SK-N-SH treated with all-trans-retinoic acid at 6 μM for 48 hours (cell line): ENCODE measurements around the gene CH25H.

Experiments
- ATAC-seq: fragments of 200-7000 bp; cut with Tn5 transposase; 3 replicates; pipeline ENCODE4 v1.9.1; 2020; ENCODE audit warnings: mild to moderate bottlenecking, moderate library complexity
- ARNTL ChIP-seq: fragments of 450-650 bp; formaldehyde crosslinking; IDR thresholded peaks from 2 replicates; pipeline ENCODE4 v1.5.0; 2020; ENCODE audit warnings: low read depth, mild to moderate bottlenecking, moderate library complexity, borderline replicate concordance
- CSDC2 ChIP-seq: fragments of 250-450 bp; sonication (Bioruptor Pico); IDR thresholded peaks from 2 replicates; pipeline ENCODE4 v1.5.0; 2020; ENCODE audit warnings: mild to moderate bottlenecking, moderate library complexity
- ESRRG ChIP-seq: fragments of 250-450 bp; sonication (Bioruptor Pico); IDR thresholded peaks from 2 replicates; pipeline ENCODE4 v1.6.1; 2021; ENCODE audit warnings: mild to moderate bottlenecking
- GLIS3 ChIP-seq: fragments of 250-450 bp; sonication (Bioruptor Pico); IDR thresholded peaks from 2 replicates; pipeline ENCODE4 v1.5.0; 2020; ENCODE audit warnings: mild to moderate bottlenecking, moderate library complexity
- ISL1 ChIP-seq: fragments of 250-450 bp; sonication (Bioruptor Pico); IDR thresholded peaks from 2 replicates; pipeline ENCODE4 v2.1.2; 2022; ENCODE audit warnings: mild to moderate bottlenecking, moderate library complexity
- OSR1 ChIP-seq: fragments of 250-450 bp; sonication (Bioruptor Pico); IDR thresholded peaks from 2 replicates; pipeline ENCODE4 v1.8.0; 2022; ENCODE audit warnings: moderate library complexity, mild to moderate bottlenecking, inconsistent platforms
- PATZ1 ChIP-seq: fragments of 250-450 bp; sonication (Bioruptor Pico); IDR thresholded peaks from 2 replicates; pipeline ENCODE4 v1.8.0; 2020; ENCODE audit warnings: mild to moderate bottlenecking, moderate library complexity, borderline replicate concordance
- POU6F1 ChIP-seq: fragments of 250-450 bp; sonication (Bioruptor Pico); IDR thresholded peaks from 2 replicates; pipeline ENCODE4 v1.8.0; 2021; ENCODE audit warnings: low read depth, mild to moderate bottlenecking, moderate library complexity, borderline replicate concordance
- RARB ChIP-seq: fragments of 250-450 bp; sonication (Bioruptor Pico); IDR thresholded peaks from 2 replicates; pipeline ENCODE4 v1.8.0; 2021; ENCODE audit warnings: mild to moderate bottlenecking, moderate library complexity
- SNAI2 ChIP-seq: fragments of 250-450 bp; sonication (Bioruptor Pico); IDR thresholded peaks from 2 replicates; pipeline ENCODE4 v1.5.0; 2020; ENCODE audit warnings: mild to moderate bottlenecking, moderate library complexity
- TCF4 ChIP-seq: fragments of 250-450 bp; sonication (Bioruptor Pico); IDR thresholded peaks from 2 replicates; pipeline ENCODE4 v1.8.0; 2021; ENCODE audit warnings: mild to moderate bottlenecking, moderate library complexity, borderline replicate concordance
- TOX ChIP-seq: fragments of 250-450 bp; sonication (Bioruptor Pico); IDR thresholded peaks from 2 replicates; pipeline ENCODE4 v1.8.0; 2021; ENCODE audit warnings: mild to moderate bottlenecking, moderate library complexity, borderline replicate concordance
- ZC3H10 ChIP-seq: fragments of 250-450 bp; sonication (Bioruptor Pico); IDR thresholded peaks from 2 replicates; pipeline ENCODE4 v1.5.1; 2021; ENCODE audit warnings: mild to moderate bottlenecking, moderate library complexity
- ZNF565 ChIP-seq: fragments of 450-650 bp; formaldehyde crosslinking; conservative IDR thresholded peaks from 2 replicates; pipeline ENCODE4 v1.5.0; 2020; ENCODE audit warnings: low read depth, mild to moderate bottlenecking, moderate library complexity
- ZNF70 ChIP-seq: fragments of 450-650 bp; formaldehyde crosslinking; IDR thresholded peaks from 2 replicates; pipeline ENCODE4 v1.5.0; 2020; ENCODE audit warnings: mild to moderate bottlenecking, moderate library complexity
- ZNF8 ChIP-seq: fragments of 450-650 bp; formaldehyde crosslinking; IDR thresholded peaks from 2 replicates; pipeline ENCODE4 v1.5.0; 2020; ENCODE audit warnings: mild to moderate bottlenecking, moderate library complexity
- TF ChIP-seq, protein P1 (sequence below): fragments of 250-450 bp; sonication (Bioruptor Pico); IDR thresholded peaks from 2 replicates; pipeline ENCODE4 v1.5.0; 2020; ENCODE audit warnings: mild to moderate bottlenecking, moderate library complexity
- TF ChIP-seq, protein P2 (sequence below): fragments of 250-450 bp; sonication (Bioruptor Pico); IDR thresholded peaks from 2 replicates; pipeline ENCODE4 v1.5.1; 2020; ENCODE audit warnings: low read depth, mild to moderate bottlenecking, moderate library complexity

CH25H gene

GRCh38 chr10:89237849-89238248 is 30.7 kb upstream of the CH25H start:
- TF ChIP-seq SNAI2 (CRISPR knock-in tag): no peak
- TF ChIP-seq, protein P1, sequence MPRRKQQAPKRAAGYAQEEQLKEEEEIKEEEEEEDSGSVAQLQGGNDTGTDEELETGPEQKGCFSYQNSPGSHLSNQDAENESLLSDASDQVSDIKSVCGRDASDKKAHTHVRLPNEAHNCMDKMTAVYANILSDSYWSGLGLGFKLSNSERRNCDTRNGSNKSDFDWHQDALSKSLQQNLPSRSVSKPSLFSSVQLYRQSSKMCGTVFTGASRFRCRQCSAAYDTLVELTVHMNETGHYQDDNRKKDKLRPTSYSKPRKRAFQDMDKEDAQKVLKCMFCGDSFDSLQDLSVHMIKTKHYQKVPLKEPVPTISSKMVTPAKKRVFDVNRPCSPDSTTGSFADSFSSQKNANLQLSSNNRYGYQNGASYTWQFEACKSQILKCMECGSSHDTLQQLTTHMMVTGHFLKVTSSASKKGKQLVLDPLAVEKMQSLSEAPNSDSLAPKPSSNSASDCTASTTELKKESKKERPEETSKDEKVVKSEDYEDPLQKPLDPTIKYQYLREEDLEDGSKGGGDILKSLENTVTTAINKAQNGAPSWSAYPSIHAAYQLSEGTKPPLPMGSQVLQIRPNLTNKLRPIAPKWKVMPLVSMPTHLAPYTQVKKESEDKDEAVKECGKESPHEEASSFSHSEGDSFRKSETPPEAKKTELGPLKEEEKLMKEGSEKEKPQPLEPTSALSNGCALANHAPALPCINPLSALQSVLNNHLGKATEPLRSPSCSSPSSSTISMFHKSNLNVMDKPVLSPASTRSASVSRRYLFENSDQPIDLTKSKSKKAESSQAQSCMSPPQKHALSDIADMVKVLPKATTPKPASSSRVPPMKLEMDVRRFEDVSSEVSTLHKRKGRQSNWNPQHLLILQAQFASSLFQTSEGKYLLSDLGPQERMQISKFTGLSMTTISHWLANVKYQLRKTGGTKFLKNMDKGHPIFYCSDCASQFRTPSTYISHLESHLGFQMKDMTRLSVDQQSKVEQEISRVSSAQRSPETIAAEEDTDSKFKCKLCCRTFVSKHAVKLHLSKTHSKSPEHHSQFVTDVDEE (CRISPR knock-in tag): no peak
- no peak for TF ChIP-seq CSDC2 (CRISPR knock-in tag)
- TF ChIP-seq, all 23 proteins: peak for 0
- ATAC-seq: no peak

- no peak for TF ChIP-seq ARNTL (CRISPR knock-in tag)
- TF ChIP-seq ZNF565: no peak
- TF ChIP-seq ISL1 (CRISPR knock-in tag): no peak
- no peak for TF ChIP-seq OSR1
- TF ChIP-seq ZNF8 (CRISPR knock-in tag): no peak
- TF ChIP-seq POU6F1 (CRISPR knock-in tag): no peak
- TF ChIP-seq ZC3H10 (CRISPR knock-in tag): no peak
- no peak for TF ChIP-seq GLIS3 (CRISPR knock-in tag)
- no peak for TF ChIP-seq PATZ1 (CRISPR knock-in tag)
- no peak for TF ChIP-seq TCF4 (CRISPR knock-in tag)
- TF ChIP-seq, protein P2, sequence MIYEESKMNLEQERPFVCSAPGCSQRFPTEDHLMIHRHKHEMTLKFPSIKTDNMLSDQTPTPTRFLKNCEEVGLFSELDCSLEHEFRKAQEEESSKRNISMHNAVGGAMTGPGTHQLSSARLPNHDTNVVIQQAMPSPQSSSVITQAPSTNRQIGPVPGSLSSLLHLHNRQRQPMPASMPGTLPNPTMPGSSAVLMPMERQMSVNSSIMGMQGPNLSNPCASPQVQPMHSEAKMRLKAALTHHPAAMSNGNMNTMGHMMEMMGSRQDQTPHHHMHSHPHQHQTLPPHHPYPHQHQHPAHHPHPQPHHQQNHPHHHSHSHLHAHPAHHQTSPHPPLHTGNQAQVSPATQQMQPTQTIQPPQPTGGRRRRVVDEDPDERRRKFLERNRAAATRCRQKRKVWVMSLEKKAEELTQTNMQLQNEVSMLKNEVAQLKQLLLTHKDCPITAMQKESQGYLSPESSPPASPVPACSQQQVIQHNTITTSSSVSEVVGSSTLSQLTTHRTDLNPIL (CRISPR knock-in tag): no peak
- TF ChIP-seq, protein P1 (CRISPR knock-in tag): no peak
- no peak for TF ChIP-seq ZNF70 (CRISPR knock-in tag)
- no peak for TF ChIP-seq ESRRG
- no peak for TF ChIP-seq RARB (CRISPR knock-in tag)
- no peak for ATAC-seq
These were observed 29.2 kb upstream of the CH25H start for GRCh38 chr10:89236226-89236797.

- TF ChIP-seq TOX (CRISPR knock-in tag): no peak
- ATAC-seq: no peak
These were observed 28.1 kb upstream of the CH25H start for GRCh38 chr10:89235073-89235798.
